GM19438 (cell line): ENCODE measurements around the gene PAEP.
"Not testable (repeated sequence)": the region's sequence is repeated elsewhere in the genome, so short reads cannot be mapped to it uniquely, and the experiment has no call there.

Experiments used
- ATAC-seq: cut with Tn5 transposase; IDR thresholded peaks from one replicate; pipeline ENCODE4 v1.9.1; 2021; ENCODE audit warnings: low read depth; ENCODE audit not compliant: unreplicated experiment

PAEP gene

GRCh38 chr9:135549478-135550343, 11.8 kb upstream of the PAEP start:
- ATAC-seq: not testable (repeated sequence)

DNA sequence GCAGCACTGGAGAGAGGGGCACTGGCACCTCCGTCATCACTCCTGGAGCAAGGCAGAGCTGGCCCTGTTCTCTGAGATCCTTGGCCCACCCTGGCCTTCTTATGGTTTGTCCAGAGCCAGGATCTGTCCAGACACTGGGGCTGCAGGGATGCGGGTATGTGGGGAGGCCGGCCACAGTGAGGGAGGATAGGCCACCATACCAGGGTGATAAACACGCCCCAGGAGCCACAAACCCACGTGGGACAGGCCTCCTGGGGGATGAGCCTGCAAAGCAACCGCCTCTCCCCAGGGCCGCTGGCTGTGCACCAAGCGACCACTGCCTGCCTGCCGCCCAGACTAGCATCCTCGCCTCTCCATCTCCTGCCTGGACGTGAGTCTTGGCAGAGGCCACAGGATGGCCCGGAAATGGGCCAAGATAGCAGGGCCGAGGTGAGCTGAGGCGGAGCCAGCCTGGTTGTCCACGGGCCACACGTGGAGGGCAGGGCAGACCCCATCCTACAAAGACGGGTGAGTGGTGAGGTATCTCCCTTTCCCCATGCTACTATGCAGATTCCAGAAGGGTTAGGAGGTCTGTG, 11.1 kb upstream of the PAEP start:
- ATAC-seq: no peak

- ATAC-seq: no peak
These were observed 10.5 kb upstream of the PAEP start for GRCh38 chr9:135551031-135551430.

DNA sequence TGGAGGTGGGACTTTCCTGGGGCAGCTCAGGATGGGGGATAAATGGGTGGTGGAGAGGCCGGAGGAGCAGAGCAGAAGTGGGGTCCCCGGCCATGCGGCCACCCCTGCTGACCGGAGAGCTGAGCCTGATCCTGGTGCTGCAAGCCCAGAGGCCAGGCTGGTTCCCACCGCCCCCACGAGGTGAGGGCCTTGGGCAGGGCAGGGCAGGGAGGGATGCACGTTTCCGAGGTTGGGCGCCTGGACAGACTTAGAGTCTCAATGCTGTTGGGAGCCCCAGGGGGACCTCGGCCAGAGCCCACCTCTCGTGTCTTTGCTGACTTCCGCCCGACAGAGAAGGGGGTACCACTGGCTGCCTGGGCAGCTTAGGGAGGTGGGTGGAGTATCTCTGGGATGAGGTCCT, 10.1 kb upstream of the PAEP start:
- no peak for ATAC-seq

- ATAC-seq: no peak
These were observed 9.4 kb upstream of the PAEP start for GRCh38 chr9:135552021-135552697.

DNA sequence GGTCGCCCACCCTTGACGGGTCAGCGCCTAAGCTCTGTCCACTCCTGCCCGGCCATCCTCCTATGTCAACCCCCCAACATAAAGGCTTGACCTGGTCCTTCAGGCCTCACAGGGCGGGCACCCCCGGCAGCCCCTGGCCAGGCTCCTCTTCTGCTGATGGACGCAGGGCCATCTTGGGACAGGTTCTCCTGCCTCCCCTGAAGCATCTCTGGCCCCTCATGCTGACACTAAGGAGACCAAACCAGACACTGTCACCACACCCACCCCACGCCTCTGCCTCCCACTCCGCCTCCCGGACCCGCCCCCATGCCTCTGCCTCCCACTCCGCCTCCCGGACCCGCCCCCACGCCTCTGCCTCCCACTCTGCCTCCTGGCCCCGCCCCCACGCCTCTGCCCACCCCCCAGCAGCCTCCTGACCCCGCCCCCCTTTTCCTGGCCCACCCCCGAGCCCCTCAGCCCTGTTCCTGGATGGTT, 8.8 kb upstream of the PAEP start:
- no peak for ATAC-seq

GRCh38 chr9:135554718-135555117, 6.8 kb upstream of the PAEP start:
- no peak for ATAC-seq

DNA sequence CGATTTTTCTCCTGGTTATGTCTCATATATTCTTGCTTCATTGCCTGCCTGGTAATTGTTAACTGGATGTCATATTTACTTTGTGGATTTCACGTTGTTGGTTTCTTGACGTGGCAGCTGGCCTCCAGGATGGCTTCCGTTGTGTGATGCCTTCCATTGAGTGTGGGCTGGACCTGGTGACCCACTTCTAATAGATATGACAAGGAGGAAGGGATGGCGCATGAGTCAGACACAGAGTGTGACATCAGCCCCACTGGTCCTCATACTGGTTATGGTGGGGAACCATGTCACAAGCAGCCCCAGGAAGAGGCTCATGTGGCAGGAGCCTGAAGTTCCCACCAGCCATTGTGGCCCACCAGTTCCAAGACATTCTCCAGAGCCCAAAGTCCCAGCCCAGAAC, 6.4 kb upstream of the PAEP start:
- ATAC-seq: no peak

DNA sequence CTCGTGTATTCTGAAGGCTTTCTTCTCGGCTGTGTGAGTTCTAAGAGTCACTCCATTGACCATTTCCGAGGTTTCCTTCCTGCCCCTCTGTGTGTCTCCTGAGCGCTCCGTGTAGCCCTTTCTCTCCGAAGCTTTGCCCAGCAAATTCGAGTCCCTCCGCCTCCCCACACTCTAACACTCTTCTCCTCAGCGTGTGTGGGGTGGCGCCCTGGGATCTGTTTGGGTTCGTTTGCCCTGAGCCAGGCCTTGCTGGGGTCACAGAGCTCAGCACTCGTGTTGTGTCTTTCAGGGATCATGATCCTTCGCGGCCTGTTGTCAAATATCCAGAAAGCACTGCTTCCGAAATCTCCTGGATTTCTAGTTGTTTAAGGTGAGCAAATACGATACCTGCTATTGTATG, 5.6 kb upstream of the PAEP start:
- ATAC-seq: no peak

GRCh38 chr9:135559606-135560005, 1.9 kb upstream of the PAEP start:
- ATAC-seq: no peak

GRCh38 chr9:135562235-135562745, 734 bp downstream of the PAEP start:
- ATAC-seq: no peak

- no peak for ATAC-seq
These were observed 1.5 kb downstream of the PAEP start for GRCh38 chr9:135563039-135563476.

GRCh38 chr9:135563858-135564257, 2.3 kb downstream of the PAEP start:
- ATAC-seq: no peak

DNA sequence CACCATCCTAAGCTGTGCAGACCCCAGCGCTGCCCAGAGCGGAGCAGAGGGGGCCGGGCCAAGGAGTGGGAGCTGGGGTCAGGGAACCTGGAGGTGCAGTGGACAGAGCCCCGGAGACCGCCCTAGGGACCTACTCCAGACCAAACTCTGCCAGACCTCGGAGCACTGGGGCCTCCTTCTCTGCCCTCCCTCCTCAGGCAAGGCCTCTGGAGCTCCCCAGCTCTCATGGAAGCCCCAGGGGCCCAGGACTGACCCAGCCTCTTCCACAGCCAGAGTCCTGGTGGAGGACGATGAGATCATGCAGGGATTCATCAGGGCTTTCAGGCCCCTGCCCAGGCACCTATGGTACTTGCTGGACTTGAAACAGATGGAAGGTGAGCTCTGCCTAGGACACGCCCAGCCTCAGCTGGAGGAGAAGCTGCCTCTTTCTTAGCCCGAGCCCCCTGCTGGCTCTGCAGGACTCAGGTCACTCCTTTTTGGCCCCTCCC, 3.6 kb downstream of the PAEP start:
- no peak for ATAC-seq

DNA sequence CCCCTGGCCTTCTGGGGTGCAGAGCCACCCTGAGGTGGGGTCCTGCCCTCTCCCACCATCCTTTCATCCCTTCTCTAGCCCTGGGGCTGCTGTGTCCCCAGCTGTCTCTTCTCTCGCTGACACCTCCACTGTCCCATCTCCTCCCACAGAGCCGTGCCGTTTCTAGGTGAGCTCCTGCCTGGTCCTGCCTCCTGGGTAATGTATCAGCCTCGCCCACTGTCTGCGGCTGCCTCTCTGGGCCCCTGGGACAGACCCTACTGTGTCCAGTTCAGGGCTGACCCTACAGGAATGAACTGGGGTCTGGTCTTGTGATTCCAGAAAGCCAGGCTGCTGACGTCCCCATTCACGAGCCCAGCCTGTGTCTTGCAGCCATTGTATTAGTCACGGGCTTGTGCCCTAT, 4.1 kb downstream of the PAEP start:
- ATAC-seq: no peak

GRCh38 chr9:135566552-135566951, 5.0 kb downstream of the PAEP start:
- no peak for ATAC-seq

- ATAC-seq: no peak
These were observed 5.8 kb downstream of the PAEP start for GRCh38 chr9:135567311-135567710.

DNA sequence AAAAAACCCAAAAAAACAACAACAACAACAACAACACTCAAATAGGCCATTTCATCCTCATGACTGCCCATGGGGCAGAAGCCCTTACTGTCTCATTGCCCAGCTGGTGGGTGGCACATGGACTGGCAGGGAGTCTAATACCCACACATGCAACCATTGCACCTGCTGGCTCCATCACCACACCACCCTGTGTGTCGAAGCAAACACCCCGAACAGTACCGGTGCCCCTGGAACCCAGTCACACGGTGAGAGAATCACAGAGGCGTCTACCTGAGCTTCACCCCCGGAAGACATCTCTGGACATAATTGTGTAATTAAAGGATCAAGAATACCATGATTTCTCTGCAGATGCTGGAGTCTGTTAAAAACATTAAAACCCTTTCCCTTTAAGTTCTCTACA, 6.5 kb downstream of the PAEP start:
- no peak for ATAC-seq

DNA sequence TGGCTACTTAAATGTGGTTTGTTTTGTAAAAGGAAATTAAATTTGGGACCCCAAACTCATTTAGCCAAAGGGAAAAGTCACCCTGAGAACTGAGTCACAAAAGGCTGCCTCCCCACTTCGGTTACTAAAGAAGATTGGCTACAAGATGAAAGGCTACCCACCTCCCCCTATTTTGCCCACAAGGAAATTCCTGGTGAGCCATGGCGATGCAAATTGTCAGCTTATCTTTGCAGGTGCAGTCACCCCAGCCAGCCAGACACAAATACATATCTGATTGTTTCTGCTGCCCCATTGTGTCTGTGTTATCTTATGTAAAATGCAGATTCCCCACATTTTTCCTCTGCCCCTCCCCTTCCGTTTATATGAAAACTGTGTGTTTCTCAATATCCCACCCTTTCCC, 8.9 kb downstream of the PAEP start:
- ATAC-seq: no peak

DNA sequence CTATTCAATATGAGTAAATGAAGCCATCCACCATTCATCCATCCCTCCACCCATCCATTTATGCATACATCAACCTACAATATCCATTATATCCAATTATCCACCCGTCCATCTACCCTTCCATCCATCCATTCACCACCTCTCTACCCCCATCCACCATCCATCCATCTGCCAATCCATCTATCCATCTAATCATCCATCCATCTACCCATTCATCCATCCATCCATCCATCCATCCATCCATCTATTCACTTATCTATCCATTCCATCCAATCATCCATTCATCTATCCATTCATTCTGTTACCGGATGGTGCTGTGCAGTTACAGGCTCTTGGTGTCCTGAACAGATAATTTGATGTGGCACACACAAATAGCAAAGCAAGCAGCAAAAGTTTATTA, 10.7 kb downstream of the PAEP start:
- no peak for ATAC-seq

- ATAC-seq: no peak
These were observed 11.6 kb downstream of the PAEP start for GRCh38 chr9:135573124-135573523.
